Adrenal gland (tissue), 5 donors: ENCODE data around the gene TDRD1.
"Not testable (repeated sequence)": the region's sequence is repeated elsewhere in the genome, so short reads cannot be mapped to it uniquely, and the experiment has no call there.

Experiments
- CTCF ChIP-seq, 6 experiments: fragments of 450-650 bp in 4 of 6; fragments of 200-600 bp in 2 of 6; sonication (generic) in 1 of 6; IDR thresholded peaks; 1 replicate in 5 of 6; 2 replicates in 1 of 6; pipeline versions ENCODE4 v1.5.1 to v1.8.0; 2016 to 2021; ENCODE audit warnings: antibody characterized with exemption in 6 of 6, mild to moderate bottlenecking in 2 of 6, moderate library complexity in 1 of 6
- POLR2A ChIP-seq, 2 donors: fragments of 450-650 bp; IDR thresholded peaks; one replicate each; pipeline ENCODE4 v1.6.1; 2017; ENCODE audit warnings: antibody characterized with exemption in 2 of 2, mild to moderate bottlenecking in 2 of 2, moderate library complexity in 1 of 2
- donor health status: DM: no; HTN: no; CAD: no.

DNA sequence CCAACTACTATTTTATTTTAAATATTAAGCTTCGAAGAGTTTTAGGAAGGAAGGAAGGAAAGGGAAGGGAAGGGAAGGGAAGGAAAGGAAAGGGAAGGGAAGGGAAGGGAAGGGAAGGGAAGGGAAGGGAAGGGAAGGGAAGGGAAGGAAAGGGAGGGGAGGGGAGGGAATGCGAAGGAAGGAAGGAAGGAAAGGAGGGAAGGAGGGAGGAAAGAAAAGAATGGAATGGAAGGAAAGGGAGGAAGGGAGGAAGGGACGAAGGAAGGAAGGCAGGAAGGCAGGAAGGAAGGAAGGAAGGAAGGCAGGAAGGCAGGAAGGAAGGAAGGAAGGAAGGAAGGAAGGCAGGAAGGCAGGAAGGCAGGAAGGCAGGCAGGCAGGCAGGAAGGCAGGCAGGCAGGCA is 29.7 kb upstream of the TDRD1 start:
- not testable (repeated sequence) for TF ChIP-seq CTCF, POLR2A (IDR thresholded peaks at IDR 0.05)
